ENCODE results near the gene CTNND2.

The CTNND2 gene

GRCh38 chr5:11785771-11786352, 118.4 kb downstream of the CTNND2 start:
- no peak for ATAC-seq
- no peaks in the 10 kb centered on the region for H3K36me3 Mint-ChIP-seq (ENCODE audit: low read depth)

GRCh38 chr5:11780641-11781345, 123.5 kb downstream of the CTNND2 start:
- ATAC-seq (no peak), DNase-seq (no peak)
- no peaks in the 10 kb centered on the region for H3K27me3 Mint-ChIP-seq
- H3K9me3 Mint-ChIP-seq = peaks cover 9% of the 10 kb centered on the region
- no peaks in the 10 kb centered on the region for H3K36me3 Mint-ChIP-seq (ENCODE audit: low read depth)
- no peaks in the 10 kb centered on the region for H3K4me1 Mint-ChIP-seq
- H3K27ac Mint-ChIP-seq = no peak overlapping the region
- H3K4me3 Mint-ChIP-seq = no peak overlapping the region

More at GRCh38 chr5:11785771-11786352, 118.4 kb downstream of the CTNND2 start:
- H3K4me3 Mint-ChIP-seq = no peak overlapping the region
- no peaks in the 10 kb centered on the region for H3K4me1 Mint-ChIP-seq
- H3K27ac Mint-ChIP-seq = no peak overlapping the region
- H3K27me3 Mint-ChIP-seq = no peaks in the 10 kb centered on the region
- H3K9me3 Mint-ChIP-seq = peaks cover 4% of the 10 kb centered on the region
- DNase-seq = no peak

DNA sequence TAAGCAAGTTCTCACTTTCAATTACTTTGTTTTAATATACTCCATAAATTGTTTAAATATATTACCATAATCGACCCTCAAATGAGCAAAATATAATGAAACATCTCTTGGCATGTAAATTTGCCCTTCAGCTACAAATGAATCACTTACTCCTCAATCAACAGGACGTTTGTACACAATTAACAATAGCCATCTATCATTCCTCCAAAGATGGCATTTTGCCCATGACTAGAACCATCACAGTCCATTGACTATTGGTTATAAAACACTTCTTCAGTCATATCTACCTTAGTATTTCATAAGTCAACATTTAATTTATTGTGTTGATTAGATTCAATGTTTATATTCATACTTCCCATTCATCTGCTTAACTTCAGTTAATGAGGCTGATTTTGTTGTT, 127.2 kb downstream of the CTNND2 start:
- Mint-ChIP-seq H3K36me3 (ENCODE audit: low read depth) (no peaks in the 10 kb centered on the region), H3K4me3 (no peak overlapping the region), H3K9me3 (peaks cover 10% of the 10 kb centered on the region), H3K27me3 (no peaks in the 10 kb centered on the region), H3K27ac (no peak overlapping the region), H3K4me1 (no peaks in the 10 kb centered on the region)
- ATAC-seq (no peak), DNase-seq (no peak)

DNA sequence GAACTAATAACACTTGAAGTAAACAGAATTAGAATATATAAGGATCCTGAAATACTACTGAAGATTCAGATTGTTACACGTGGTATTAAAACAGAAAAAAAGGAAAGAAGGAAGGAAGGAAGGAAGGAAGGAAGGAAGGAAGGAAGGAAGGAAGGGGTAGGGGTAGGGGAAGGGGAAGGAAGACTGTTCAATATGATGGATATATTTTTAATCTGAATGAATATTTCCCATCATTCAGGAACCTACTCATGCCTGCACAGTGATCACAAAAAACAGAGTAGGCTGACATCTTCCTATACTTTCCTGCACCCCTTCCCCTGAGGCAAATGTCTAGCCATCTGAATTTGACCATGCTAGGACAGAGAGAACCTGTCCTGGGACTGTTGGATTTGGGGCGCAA, 133.9 kb downstream of the CTNND2 start:
- DNase-seq (no peak), ATAC-seq (no peak)
- Mint-ChIP-seq H3K9me3 (peaks cover 8% of the 10 kb centered on the region), H3K27me3 (no peaks in the 10 kb centered on the region), H3K36me3 (ENCODE audit: low read depth) (no peaks in the 10 kb centered on the region), H3K4me1 (no peaks in the 10 kb centered on the region), H3K4me3 (no peak overlapping the region), H3K27ac (no peak overlapping the region)

- no peak overlapping the region for H3K4me3 Mint-ChIP-seq
- H3K9me3 Mint-ChIP-seq = peaks cover 21% of the 10 kb centered on the region
- no peaks in the 10 kb centered on the region for H3K27me3 Mint-ChIP-seq
- ATAC-seq (no peak), DNase-seq (no peak)
- no peaks in the 10 kb centered on the region for H3K4me1 Mint-ChIP-seq
- H3K27ac Mint-ChIP-seq = no peak overlapping the region
- no peaks in the 10 kb centered on the region for H3K36me3 Mint-ChIP-seq (ENCODE audit: low read depth)
Observed at GRCh38 chr5:11760934-11761603, 143.2 kb downstream of the CTNND2 start.

- no peak for ATAC-seq
- Mint-ChIP-seq H3K36me3 (ENCODE audit: low read depth) (no peaks in the 10 kb centered on the region), H3K27ac (no peak overlapping the region), H3K4me1 (no peaks in the 10 kb centered on the region), H3K4me3 (no peak overlapping the region), H3K9me3 (peaks cover 6% of the 10 kb centered on the region), H3K27me3 (no peaks in the 10 kb centered on the region)
- no peak for DNase-seq
Observed at GRCh38 chr5:11758321-11758720, 145.9 kb downstream of the CTNND2 start.

DNA sequence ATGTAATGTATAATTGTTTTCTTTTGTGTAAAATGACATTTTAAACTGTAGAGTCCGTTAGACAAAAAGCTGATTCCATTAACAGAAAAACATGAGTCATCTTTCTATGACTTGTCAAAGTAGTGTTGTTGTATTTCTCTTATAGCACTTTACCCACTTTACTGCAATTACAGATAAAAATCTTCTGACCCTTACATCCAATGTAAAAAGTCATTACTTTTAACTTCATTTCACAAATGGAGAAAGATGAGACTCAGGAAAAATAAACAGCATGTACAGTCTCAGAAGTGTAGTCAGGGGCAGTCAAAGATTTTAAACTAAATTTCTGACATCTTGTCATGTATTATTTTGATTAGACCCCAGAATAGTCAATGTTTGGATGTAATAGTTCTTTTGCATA, 146.6 kb downstream of the CTNND2 start:
- Mint-ChIP-seq H3K27me3 (no peaks in the 10 kb centered on the region), H3K27ac (no peak overlapping the region), H3K4me3 (no peak overlapping the region), H3K36me3 (ENCODE audit: low read depth) (no peaks in the 10 kb centered on the region), H3K4me1 (no peaks in the 10 kb centered on the region), H3K9me3 (peaks cover under 1% of the 10 kb centered on the region)
- DNase-seq = no peak
- ATAC-seq = no peak

GRCh38 chr5:11737010-11737409, 167.2 kb downstream of the CTNND2 start:
- Mint-ChIP-seq H3K4me1 (no peaks in the 10 kb centered on the region), H3K36me3 (ENCODE audit: low read depth) (no peaks in the 10 kb centered on the region), H3K27me3 (no peaks in the 10 kb centered on the region), H3K9me3 (no peaks in the 10 kb centered on the region), H3K27ac (no peak overlapping the region), H3K4me3 (no peak overlapping the region)
- DNase-seq (no peak), ATAC-seq (no peak)

DNA sequence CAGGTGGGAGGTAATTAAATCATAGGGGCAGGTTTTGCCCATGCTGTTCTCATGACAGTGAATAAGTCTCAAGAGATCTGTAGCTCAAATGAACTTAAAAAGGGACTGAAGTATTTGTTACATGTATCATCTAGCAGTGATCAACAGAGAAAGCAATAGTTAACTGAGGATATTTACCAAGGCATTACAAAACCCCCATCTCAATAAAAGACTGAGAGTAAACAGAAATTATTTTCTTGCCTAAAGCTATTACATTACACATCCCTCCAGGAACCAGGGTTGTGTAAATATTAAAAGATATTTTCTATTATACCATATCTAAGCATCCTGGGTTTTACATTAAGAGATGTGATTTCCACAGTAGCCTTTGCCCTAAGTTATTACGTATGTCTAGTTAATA, 169.9 kb downstream of the CTNND2 start:
- Mint-ChIP-seq H3K27ac (no peak overlapping the region), H3K36me3 (ENCODE audit: low read depth) (no peaks in the 10 kb centered on the region), H3K9me3 (no peaks in the 10 kb centered on the region), H3K4me1 (no peaks in the 10 kb centered on the region), H3K4me3 (no peak overlapping the region), H3K27me3 (no peaks in the 10 kb centered on the region)
- no peak for DNase-seq
- ATAC-seq = no peak

DNA sequence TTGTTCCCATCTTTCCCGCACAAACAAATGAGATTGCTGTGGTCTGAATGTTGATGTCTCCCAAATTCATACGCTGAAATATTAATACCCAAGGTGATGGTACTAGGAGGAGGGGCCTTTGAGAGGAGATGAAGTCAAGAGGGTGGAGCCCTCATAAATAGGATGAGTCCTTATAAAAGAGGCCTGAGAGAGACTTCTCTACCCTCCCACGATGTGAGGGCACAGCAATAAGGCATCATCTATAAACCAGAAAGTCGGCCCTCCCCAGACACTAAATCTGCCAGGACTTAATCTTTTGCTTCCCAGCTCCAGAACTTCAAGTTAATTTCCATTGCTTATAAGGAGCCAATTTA, 170.4 kb downstream of the CTNND2 start:
- Mint-ChIP-seq H3K9me3 (no peaks in the 10 kb centered on the region), H3K4me1 (no peaks in the 10 kb centered on the region), H3K36me3 (ENCODE audit: low read depth) (no peaks in the 10 kb centered on the region), H3K4me3 (no peak overlapping the region), H3K27ac (no peak overlapping the region), H3K27me3 (no peaks in the 10 kb centered on the region)
- no peak for ATAC-seq
- no peak for DNase-seq

DNA sequence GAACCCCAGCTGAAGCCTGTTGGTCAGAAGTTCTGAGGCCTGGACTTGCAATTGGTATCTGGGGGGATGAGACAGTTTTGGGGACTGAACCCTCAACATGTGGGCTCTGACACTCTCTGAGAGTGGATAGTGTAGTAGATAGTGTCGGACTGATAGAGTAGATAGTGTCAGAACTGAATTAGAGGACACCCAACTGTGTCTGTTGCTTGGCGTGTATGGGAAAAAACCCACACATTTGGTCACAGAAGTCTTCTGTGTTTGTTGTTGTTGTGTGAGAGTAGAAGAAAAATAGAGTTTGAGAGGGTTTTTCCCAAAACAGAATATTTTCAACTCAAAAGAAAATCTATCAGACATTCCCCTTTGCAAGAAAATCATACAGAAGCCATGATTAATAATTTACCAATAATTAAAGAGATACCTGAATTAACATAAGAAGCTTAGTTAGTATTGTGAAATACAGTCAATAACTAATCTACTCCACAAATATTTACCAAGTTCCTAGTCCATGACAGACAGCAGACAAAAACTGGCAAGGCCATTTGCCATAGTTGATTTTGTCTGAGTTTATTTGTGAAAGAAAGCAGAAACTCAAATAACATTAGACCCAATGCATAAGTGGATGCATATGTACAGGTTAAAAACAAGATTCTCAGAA, 170.9 kb downstream of the CTNND2 start:
- no peaks in the 10 kb centered on the region for H3K36me3 Mint-ChIP-seq (ENCODE audit: low read depth)
- no peak overlapping the region for H3K4me3 Mint-ChIP-seq
- H3K27me3 Mint-ChIP-seq = no peaks in the 10 kb centered on the region
- ATAC-seq (no peak), DNase-seq (no peak)
- H3K4me1 Mint-ChIP-seq = no peaks in the 10 kb centered on the region
- H3K27ac Mint-ChIP-seq = no peak overlapping the region
- no peaks in the 10 kb centered on the region for H3K9me3 Mint-ChIP-seq

DNA sequence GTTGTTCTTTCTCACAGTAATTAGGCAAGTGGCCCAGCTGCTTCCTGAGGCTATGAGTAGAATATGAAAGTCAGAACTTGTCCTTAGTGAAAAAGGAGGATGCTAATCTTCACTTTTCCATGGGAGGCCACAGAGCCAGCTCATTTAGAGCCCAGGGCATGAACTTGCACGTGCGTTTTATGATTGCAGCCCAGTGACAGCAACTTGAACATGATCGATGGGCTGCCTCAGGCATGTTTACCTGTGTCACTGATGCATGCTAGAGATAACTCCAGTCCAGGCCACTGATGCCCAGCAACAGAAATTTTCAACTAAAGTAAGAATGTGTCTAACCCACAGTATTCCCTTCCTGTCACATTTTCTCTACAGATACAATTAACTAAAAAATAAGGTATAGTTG, 179.3 kb downstream of the CTNND2 start:
- DNase-seq (no peak), ATAC-seq (no peak)
- Mint-ChIP-seq H3K4me1 (no peaks in the 10 kb centered on the region), H3K27ac (no peak overlapping the region), H3K9me3 (no peaks in the 10 kb centered on the region), H3K4me3 (no peak overlapping the region), H3K27me3 (no peaks in the 10 kb centered on the region), H3K36me3 (ENCODE audit: low read depth) (no peaks in the 10 kb centered on the region)

- ATAC-seq (no peak), DNase-seq (peak; percentile 7)
- no peak overlapping the region for H3K4me3 Mint-ChIP-seq
- no peaks in the 10 kb centered on the region for H3K9me3 Mint-ChIP-seq
- no peaks in the 10 kb centered on the region for H3K27me3 Mint-ChIP-seq
- no peak overlapping the region for H3K27ac Mint-ChIP-seq
- no peaks in the 10 kb centered on the region for H3K4me1 Mint-ChIP-seq
- no peaks in the 10 kb centered on the region for H3K36me3 Mint-ChIP-seq (ENCODE audit: low read depth)
Observed at GRCh38 chr5:11719888-11720481, 184.3 kb downstream of the CTNND2 start.

GRCh38 chr5:11715461-11716196, 188.6 kb downstream of the CTNND2 start:
- Mint-ChIP-seq H3K4me3 (no peak overlapping the region), H3K4me1 (no peaks in the 10 kb centered on the region), H3K27ac (no peak overlapping the region), H3K27me3 (no peaks in the 10 kb centered on the region), H3K9me3 (no peaks in the 10 kb centered on the region), H3K36me3 (ENCODE audit: low read depth) (no peaks in the 10 kb centered on the region)
- DNase-seq (no peak), ATAC-seq (no peak)

All from activated naive CD8-positive, alpha-beta T cell treated with anti-CD3 and anti-CD28 coated beads, Interleukin-2, amount 50 U/mL, for 24 hours (primary cell).